Activated CD4-positive, alpha-beta T cell treated with anti-CD3 and anti-CD28 coated beads for 24 hours (primary cell): ENCODE results near the gene EFS.

Experiments used
- DNase-seq, 2 donors: peaks; one replicate each; pipeline ENCODE4 v3.0.0-alpha.2; 2020; ENCODE audit warnings: low read depth in 2 of 2

The EFS gene

DNA sequence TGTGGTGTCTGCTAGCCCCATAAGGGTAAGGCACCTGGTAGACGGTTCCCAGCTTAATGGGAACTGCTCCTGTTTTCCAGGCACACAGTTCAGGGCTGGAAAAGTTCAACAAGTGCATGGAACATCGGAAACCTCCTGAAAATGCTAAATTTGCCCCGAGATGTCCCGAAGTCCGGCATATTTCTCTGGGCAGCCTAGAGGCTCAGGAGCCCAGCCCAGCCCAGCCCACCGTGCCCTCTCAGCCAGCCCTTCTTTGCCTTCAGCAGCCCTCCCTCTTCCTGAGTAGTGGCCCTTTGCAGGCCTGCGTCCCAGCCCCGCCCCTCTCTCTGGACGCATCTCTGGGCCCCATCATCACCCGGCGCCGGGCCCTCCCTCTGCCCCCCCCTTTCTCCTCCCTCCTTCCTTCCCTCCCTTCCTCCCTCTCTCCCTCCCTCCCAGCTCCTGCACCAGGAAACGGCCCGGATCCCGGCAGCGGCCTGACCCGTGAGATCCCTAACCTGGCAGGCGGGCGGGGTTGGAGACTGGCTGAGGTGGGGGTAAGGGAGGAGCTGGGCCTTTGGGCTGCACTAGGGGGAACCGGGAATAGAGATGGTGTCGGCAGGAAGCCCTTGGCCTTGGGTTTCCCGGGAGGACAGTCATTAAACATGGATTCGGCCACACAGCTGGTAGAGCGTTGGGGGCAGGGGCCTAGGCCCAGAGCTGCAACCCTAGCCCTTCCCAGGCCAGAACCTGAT is 58.4 kb downstream of the EFS start, which contains the start of gene BCL2L2:
TSS of gene BCL2L2 (plus strand) at position 422 of the 734 bp plus-strand sequence. CDS start 935 bp downstream, outside the sequence.
- DNase-seq, result no peak
